ENCODE results near the gene EFCAB8.

Gene EFCAB8

DNA sequence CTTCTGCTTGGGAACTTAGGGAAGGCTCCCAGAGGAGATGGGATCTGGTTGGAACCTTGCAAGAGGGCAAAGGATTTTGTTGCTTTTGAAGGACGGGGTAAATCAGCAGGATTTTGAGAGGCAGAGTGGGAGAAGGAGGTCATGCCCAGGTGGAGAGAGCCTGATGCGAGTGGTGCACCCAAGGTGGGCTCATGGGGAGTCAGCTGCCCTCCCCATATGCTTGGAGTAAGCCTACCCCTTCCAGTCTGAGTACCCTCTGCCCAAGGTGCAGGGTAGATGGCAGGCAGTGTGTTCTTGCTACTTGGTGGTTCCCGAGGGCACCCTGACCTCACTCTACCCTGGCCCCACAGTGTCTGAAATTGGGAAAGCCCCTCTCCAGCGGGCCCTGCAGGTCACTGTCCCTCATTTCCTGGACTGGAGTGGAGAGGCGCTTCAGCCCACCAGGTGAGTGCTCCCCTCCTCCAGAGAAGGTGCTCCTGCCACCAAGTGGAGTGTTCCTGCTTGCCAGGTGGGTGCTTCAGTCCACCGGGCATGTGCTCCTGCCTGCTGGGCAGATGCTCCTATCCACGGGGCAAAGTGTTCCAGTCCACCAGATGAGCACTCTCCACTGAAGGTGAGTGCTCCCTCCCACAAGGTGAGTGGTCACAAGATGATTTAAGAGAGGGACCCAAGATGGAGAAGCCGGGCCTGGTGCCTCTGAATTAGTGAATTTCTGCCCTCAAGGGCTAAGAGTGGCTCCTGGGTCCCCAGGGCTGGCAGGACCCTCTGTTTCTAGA is 152.1 kb downstream of the EFCAB8 start:
- Histone ChIP-seq H3K27ac (ENCODE audit: low read depth, low read length) (no peak overlapping the region), H3K9me2 (replicated peaks; ENCODE audit: control insufficient read depth, low read length) (no peaks in the 10 kb centered on the region), H3K36me3 (ENCODE audit: control insufficient read depth, low read length) (no peaks in the 10 kb centered on the region), H4K20me1 (ENCODE audit: control insufficient read depth, insufficient read depth, low read depth, low read length) (no peaks in the 10 kb centered on the region), H3K27me3 (ENCODE audit: control insufficient read depth, low read length) (0 out of 2 replicates have a peak, but pooled peaks cover 4% of the 10 kb centered on the region), H3K79me2 (ENCODE audit: control insufficient read depth, low read length) (no peaks in the 10 kb centered on the region), H3F3A (ENCODE audit: control insufficient read depth, insufficient read depth) (no peaks in the 10 kb centered on the region), H3K4me2 (ENCODE audit: low read length) (no peak overlapping the region), H3K9me3 (ENCODE audit: control insufficient read depth, insufficient read depth, low read length) (no peaks in the 10 kb centered on the region), H3K4me1 (ENCODE audit: control insufficient read depth, low read length) (no peaks in the 10 kb centered on the region), H3K4me3 (ENCODE audit: low read length) (no peak overlapping the region)
- TF ChIP-seq, protein P1, sequence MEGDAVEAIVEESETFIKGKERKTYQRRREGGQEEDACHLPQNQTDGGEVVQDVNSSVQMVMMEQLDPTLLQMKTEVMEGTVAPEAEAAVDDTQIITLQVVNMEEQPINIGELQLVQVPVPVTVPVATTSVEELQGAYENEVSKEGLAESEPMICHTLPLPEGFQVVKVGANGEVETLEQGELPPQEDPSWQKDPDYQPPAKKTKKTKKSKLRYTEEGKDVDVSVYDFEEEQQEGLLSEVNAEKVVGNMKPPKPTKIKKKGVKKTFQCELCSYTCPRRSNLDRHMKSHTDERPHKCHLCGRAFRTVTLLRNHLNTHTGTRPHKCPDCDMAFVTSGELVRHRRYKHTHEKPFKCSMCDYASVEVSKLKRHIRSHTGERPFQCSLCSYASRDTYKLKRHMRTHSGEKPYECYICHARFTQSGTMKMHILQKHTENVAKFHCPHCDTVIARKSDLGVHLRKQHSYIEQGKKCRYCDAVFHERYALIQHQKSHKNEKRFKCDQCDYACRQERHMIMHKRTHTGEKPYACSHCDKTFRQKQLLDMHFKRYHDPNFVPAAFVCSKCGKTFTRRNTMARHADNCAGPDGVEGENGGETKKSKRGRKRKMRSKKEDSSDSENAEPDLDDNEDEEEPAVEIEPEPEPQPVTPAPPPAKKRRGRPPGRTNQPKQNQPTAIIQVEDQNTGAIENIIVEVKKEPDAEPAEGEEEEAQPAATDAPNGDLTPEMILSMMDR (IDR thresholded peaks at IDR 0.05; ENCODE audit: low read depth, low read length, poor library complexity, severe bottlenecking), result no peak
- TF ChIP-seq EZH2phosphoT487 (IDR thresholded peaks at IDR 0.05; ENCODE audit: borderline replicate concordance, low read length), result no peak
